Naive thymus-derived CD4-positive, alpha-beta T cell (primary cell): ENCODE data around the gene DUSP14. TPM values are rescaled to one million over a fixed set of nuclear protein-coding genes. Genes with fewer than 3 reads are reported as not detected.

ENCODE experiments used
- ATAC-seq: fragments of 150-1000 bp; cut with Tn5 transposase; 2 replicates; pipeline ENCODE4 v1.10.0; 2021; ENCODE audit warnings: mild to moderate bottlenecking, moderate library complexity
- CTCF ChIA-PET: fragments of 350-600 bp; sonication (Branson Sonifier 250); formaldehyde crosslinking; loops from one replicate; lab custom pipeline; 2021; ENCODE audit warnings: antibody characterized with exemption; lab: Charles Lee
- POLR2A ChIA-PET: fragments of 350-600 bp; sonication (Branson Sonifier 250); formaldehyde crosslinking; loops from one replicate; lab custom pipeline; 2021; ENCODE audit warnings: antibody characterized with exemption, inconsistent platforms; lab: Charles Lee
- DNase-seq, 9 donors: peaks; one replicate each; pipeline versions ENCODE4 v3.0.0 to v3.0.0-alpha.2; 2020 to 2022; ENCODE audit warnings: mixed read lengths in 1 of 9
- H3K27ac ChIP-seq: one replicate; pipeline ENCODE4 v1.7.0; 2013; ENCODE audit warnings: mild to moderate bottlenecking, low read depth, low read length, moderate library complexity
- H3K27me3 ChIP-seq, 2 donors: one replicate each; pipeline ENCODE4 v1.7.0; 2013; ENCODE audit warnings: low read length in 2 of 2, mild to moderate bottlenecking in 2 of 2, moderate library complexity in 2 of 2; ENCODE audit not compliant: control insufficient read depth in 2 of 2, insufficient read depth in 2 of 2
- H3K36me3 ChIP-seq, 3 experiments: 1 replicate in 2 of 3; 2 replicates in 1 of 3; pipeline ENCODE4 v1.7.0; 2013; ENCODE audit warnings: low read length in 3 of 3, mild to moderate bottlenecking in 3 of 3, moderate library complexity in 1 of 3; ENCODE audit not compliant: insufficient read depth in 3 of 3, control insufficient read depth in 2 of 3
- H3K4me1 ChIP-seq, 2 donors: one replicate each; pipeline ENCODE4 v1.7.0; 2013; ENCODE audit warnings: low read length in 2 of 2, mild to moderate bottlenecking in 2 of 2, moderate library complexity in 1 of 2; ENCODE audit not compliant: control insufficient read depth in 2 of 2, insufficient read depth in 2 of 2
- H3K4me3 ChIP-seq: 2 replicates; pipeline ENCODE4 v1.7.0; 2013; ENCODE audit warnings: mild to moderate bottlenecking, low read length
- H3K9me3 ChIP-seq, 3 experiments: 1 replicate in 2 of 3; 2 replicates in 1 of 3; pipeline ENCODE4 v1.7.0; 2013; ENCODE audit warnings: low read length in 3 of 3; ENCODE audit not compliant: control insufficient read depth in 2 of 3
- H3K27ac Mint-ChIP-seq, 9 donors: one replicate each; pipeline ENCODE4 v1.8.0; 2020 to 2022; ENCODE audit warnings: mixed read lengths in 9 of 9, mild to moderate bottlenecking in 8 of 9, moderate library complexity in 5 of 9, inconsistent platforms in 2 of 9
- H3K27me3 Mint-ChIP-seq, 5 donors: one replicate each; pipeline ENCODE4 v1.8.0; 2021 to 2022; ENCODE audit warnings: mixed read lengths in 5 of 5, mild to moderate bottlenecking in 1 of 5
- H3K36me3 Mint-ChIP-seq, 5 donors: one replicate each; pipeline ENCODE4 v1.8.0; 2020 to 2022; ENCODE audit warnings: mixed read lengths in 5 of 5, mild to moderate bottlenecking in 3 of 5, inconsistent platforms in 1 of 5
- H3K4me1 Mint-ChIP-seq, 7 donors: one replicate each; pipeline ENCODE4 v1.8.0; 2020 to 2022; ENCODE audit warnings: mixed read lengths in 7 of 7, mild to moderate bottlenecking in 3 of 7, inconsistent platforms in 1 of 7
- H3K4me3 Mint-ChIP-seq, 10 donors: one replicate each; pipeline ENCODE4 v1.8.0; 2020 to 2022; ENCODE audit warnings: mild to moderate bottlenecking in 10 of 10, mixed read lengths in 10 of 10, moderate library complexity in 6 of 10, inconsistent platforms in 2 of 10
- H3K9me3 Mint-ChIP-seq, 11 donors: one replicate each; pipeline ENCODE4 v1.8.0; 2020 to 2022; ENCODE audit warnings: mixed read lengths in 11 of 11, mild to moderate bottlenecking in 4 of 11, inconsistent platforms in 1 of 11, moderate library complexity in 1 of 11
- intact Hi-C, 2 donors: fragments of 100-400 bp; cut with micrococcal nuclease; formaldehyde crosslinking; loops; one replicate each; pipeline ENCODE4 v1.15.1; 2023
- polyA plus RNA-seq, 2 donors: library from polyadenylated mRNA; unstranded; fragments of 300-500 nt; fragmentation: Illumina TruSeq; gene quantifications; one replicate each; pipeline ENCODE4 v1.2.3, GENCODE V29; 2021
- total RNA-seq, 6 experiments: library from RNA in 5 of 6; stranded (reverse) in 5 of 6; gene quantifications; 1 replicate in 5 of 6; 2 replicates in 1 of 6; pipeline ENCODE4 v1.2.3 and lab custom pipeline; 2021 to 2026

DUSP14 gene
- total and polyA plus RNA-seq, 7 experiments from 2014 or later = 4.3 to 13.1 (median 9.5) TPM

DNA sequence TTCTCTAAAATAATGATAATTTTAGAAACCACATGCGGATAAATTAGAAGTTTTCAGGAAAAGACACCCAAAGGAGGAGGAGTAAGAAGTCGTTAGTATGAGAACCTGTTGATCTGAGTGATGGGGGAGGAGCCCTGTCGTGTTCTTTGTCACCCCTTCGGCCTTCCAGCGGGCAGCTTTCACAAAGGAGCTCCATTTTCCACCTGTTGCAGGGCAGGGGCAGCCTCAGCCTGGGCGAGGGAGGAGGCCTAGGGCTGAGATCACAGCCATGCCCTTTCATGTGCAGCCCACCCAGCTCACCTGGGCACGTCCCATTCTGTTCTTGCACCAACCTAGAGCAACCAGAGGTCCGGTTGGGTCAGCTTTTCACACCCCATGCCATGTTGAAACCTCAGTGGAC, 5.3 kb downstream of the DUSP14 start:
- Mint-ChIP-seq H3K9me3 (peaks cover 0 to 2% (median 0%) of the 10 kb centered on the region in 11 donors), H3K27me3 (no peaks in the 10 kb centered on the region)
- ATAC-seq = no peak

DNA sequence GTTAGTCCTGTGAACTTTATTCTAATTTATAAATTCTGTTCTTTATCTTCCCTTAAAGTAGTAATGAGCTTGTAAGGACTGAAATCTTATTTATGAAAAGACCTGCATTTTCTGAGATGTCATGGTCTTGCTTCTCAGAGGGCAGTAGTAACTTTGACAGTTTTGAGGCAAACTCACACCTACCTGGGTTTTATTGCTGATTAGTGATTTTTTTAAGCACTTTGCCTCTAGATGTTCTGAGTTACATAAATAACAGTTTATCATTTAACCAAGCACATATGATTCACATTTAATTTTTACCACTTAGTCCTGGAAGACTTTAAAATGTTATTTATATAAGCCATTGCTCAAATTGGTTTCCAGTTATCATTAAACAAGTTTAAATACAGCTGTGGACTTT, 10.7 kb downstream of the DUSP14 start:
- no peaks in the 10 kb centered on the region for H3K9me3 Mint-ChIP-seq
- H3K4me1 ChIP-seq = no peaks in the 10 kb centered on the region
- H3K27me3 ChIP-seq = no peaks in the 10 kb centered on the region
- intact Hi-C loops = no loop called here
- ATAC-seq (no peak), DNase-seq (no peak)
- H3K4me1 Mint-ChIP-seq = peaks cover 0 to 5% (median 0%) of the 10 kb centered on the region in 7 donors
- no peak overlapping the region for H3K4me3 Mint-ChIP-seq
- H3K27me3 Mint-ChIP-seq = no peaks in the 10 kb centered on the region
- H3K27ac Mint-ChIP-seq = no peak overlapping the region
- ChIA-PET POLR2A (no interaction called here), CTCF (interaction anchor here (0.7 kb wide), 1 partner anchor 1782 kb away, joined by 3 read pairs; no protein-coding TSS in a partner anchor)
- no peaks in the 10 kb centered on the region for H3K9me3 ChIP-seq
- no peaks in the 10 kb centered on the region for H3K36me3 ChIP-seq
- H3K27ac ChIP-seq = no peak overlapping the region
- H3K36me3 Mint-ChIP-seq = no peaks in the 10 kb centered on the region
- H3K4me3 ChIP-seq = no peak overlapping the region

More for the DNA sequence above, 5.3 kb downstream of the DUSP14 start:
- POLR2A ChIA-PET = no interaction called here
- Histone ChIP-seq H3K27ac (no peak overlapping the region), H3K27me3 (no peaks in the 10 kb centered on the region), H3K36me3 (no peaks in the 10 kb centered on the region), H3K9me3 (no peaks in the 10 kb centered on the region), H3K4me3 (no peak overlapping the region), H3K4me1 (peaks cover 9 to 11% of the 10 kb centered on the region in 2 donors)
- CTCF ChIA-PET = interaction anchor here (0.6 kb wide), 1 partner anchor 31 kb away, joined by 3 read pairs; no protein-coding TSS in a partner anchor
- Mint-ChIP-seq H3K4me1 (peaks cover 13 to 24% (median 16%) of the 10 kb centered on the region in 7 donors), H3K36me3 (no peaks in the 10 kb centered on the region), H3K4me3 (no peak overlapping the region), H3K27ac (no peak overlapping the region)
- DNase-seq = no peak
- intact Hi-C loops = loop anchor here (5.0 kb wide), 2 partner anchors 112 to 138 kb away; partner anchors contain the start of gene SYNRG (in 1 of the 2)

DNA sequence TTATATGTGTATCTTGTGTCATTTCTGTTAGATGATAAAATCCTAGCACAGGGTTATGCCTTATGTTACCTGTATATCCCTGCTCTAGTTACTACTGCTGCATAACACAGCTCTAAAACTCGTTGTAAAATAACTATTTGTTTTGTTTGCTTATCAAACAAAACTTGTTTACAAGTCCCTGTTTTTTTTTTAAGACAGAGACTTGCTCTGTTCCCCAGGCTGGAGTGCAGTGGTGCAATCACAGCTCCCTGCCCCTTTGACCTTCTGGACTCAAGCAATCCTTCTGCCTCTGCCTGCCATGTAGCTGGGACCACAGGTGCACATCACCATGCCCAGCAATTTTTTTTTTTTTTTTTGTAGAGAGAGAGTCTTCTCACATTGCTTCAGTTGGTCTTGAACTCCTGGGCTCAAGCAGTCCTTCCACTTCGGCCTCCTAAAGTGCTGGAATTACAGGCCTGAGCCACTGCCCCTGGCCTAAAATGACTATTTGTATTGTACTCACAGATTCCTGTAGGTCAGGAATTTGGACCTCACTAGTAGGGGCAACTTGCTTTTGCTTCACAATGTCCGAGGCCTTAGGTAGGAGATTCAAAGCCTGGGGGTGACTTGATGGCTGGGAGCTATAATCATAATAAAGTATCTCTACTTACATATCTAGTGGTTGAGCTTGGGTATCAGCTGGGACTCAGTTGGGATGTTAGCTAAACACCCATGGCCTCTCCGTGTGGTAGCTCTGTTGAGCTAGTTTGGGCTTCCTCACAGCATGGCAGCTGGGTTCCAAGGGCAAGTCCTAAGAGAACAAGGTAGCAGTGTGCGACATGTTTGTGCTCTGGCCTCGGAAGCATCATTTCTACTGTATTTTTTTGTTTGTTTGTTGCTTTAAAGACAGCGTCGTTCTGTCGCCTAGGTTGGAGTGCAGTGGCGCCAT, 12.6 kb downstream of the DUSP14 start:
- Histone ChIP-seq H3K27ac (no peak overlapping the region), H3K4me3 (no peak overlapping the region), H3K9me3 (no peaks in the 10 kb centered on the region), H3K4me1 (no peaks in the 10 kb centered on the region), H3K36me3 (no peaks in the 10 kb centered on the region), H3K27me3 (no peaks in the 10 kb centered on the region)
- ATAC-seq (no peak), DNase-seq (no peak)
- Mint-ChIP-seq H3K4me1 (peaks cover 0 to 13% (median 4%) of the 10 kb centered on the region in 7 donors), H3K27me3 (no peaks in the 10 kb centered on the region), H3K9me3 (no peaks in the 10 kb centered on the region), H3K4me3 (no peak overlapping the region), H3K36me3 (no peaks in the 10 kb centered on the region), H3K27ac (no peak overlapping the region)
- POLR2A ChIA-PET = no interaction called here
- CTCF ChIA-PET = no interaction called here
- intact Hi-C loops = no loop called here

DNA sequence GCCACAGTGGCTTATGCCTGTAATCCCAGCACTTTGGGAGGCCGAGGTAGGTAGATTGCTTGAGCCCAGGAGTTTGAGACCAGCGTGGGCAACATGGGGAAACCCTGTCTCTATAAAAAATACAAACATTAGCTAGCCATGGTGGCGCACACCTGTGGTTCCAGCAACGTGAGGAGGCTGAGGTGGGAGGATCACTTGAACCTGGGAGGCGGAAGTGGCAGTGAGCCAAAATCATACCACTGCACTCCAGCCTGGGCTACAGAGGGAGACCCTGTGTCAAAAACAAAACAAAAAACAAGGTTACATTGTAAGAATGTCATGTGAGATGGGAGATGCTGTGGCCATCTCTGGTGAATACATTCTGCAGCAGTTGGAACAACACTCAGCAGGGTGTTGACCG, 13.5 kb downstream of the DUSP14 start:
- H3K36me3 ChIP-seq = no peaks in the 10 kb centered on the region
- ChIA-PET CTCF (no interaction called here), POLR2A (no interaction called here)
- H3K4me3 ChIP-seq = no peak overlapping the region
- H3K9me3 ChIP-seq = no peaks in the 10 kb centered on the region
- ATAC-seq (no peak), DNase-seq (no peak)
- Mint-ChIP-seq H3K36me3 (no peaks in the 10 kb centered on the region), H3K4me1 (peaks cover 0 to 13% (median 4%) of the 10 kb centered on the region in 7 donors), H3K9me3 (no peaks in the 10 kb centered on the region), H3K27ac (peak overlapping the region in 2 of 9 donors; percentile 37 to 77), H3K27me3 (no peaks in the 10 kb centered on the region), H3K4me3 (no peak overlapping the region)
- no peak overlapping the region for H3K27ac ChIP-seq
- no peaks in the 10 kb centered on the region for H3K4me1 ChIP-seq
- no peaks in the 10 kb centered on the region for H3K27me3 ChIP-seq
- intact Hi-C loops = no loop called here

- ChIA-PET CTCF (interaction anchor here (1.6 kb wide), 1 partner anchor 14 kb away, joined by 4 read pairs; no protein-coding TSS in a partner anchor), POLR2A (no interaction called here)
- Histone ChIP-seq H3K4me3 (no peak overlapping the region), H3K27me3 (no peaks in the 10 kb centered on the region), H3K4me1 (peaks cover 0 to 3% of the 10 kb centered on the region in 2 donors), H3K27ac (no peak overlapping the region), H3K9me3 (no peaks in the 10 kb centered on the region), H3K36me3 (no peaks in the 10 kb centered on the region)
- Mint-ChIP-seq H3K9me3 (no peaks in the 10 kb centered on the region), H3K36me3 (no peaks in the 10 kb centered on the region), H3K27ac (no peak overlapping the region), H3K4me3 (no peak overlapping the region), H3K27me3 (no peaks in the 10 kb centered on the region), H3K4me1 (peaks cover 4 to 15% (median 11%) of the 10 kb centered on the region in 7 donors)
- ATAC-seq = no peak
- DNase-seq = no peak
- intact Hi-C loops = no loop called here
These were observed 15.6 kb downstream of the DUSP14 start for GRCh38 chr17:37505333-37505732.

- H3K9me3 Mint-ChIP-seq = no peaks in the 10 kb centered on the region
- ChIA-PET CTCF (interaction anchor here (0.7 kb wide), 1 partner anchor 819 kb away, joined by 3 read pairs; no protein-coding TSS in a partner anchor), POLR2A (no interaction called here)
- no peak overlapping the region for H3K4me3 ChIP-seq
- intact Hi-C loops = loop anchor here in 1 of 2 donors (2.0 kb wide), 1 partner anchor 16 kb away; no protein-coding TSS in a partner anchor
- no peaks in the 10 kb centered on the region for H3K9me3 ChIP-seq
- H3K36me3 ChIP-seq = no peaks in the 10 kb centered on the region
- ATAC-seq (peak; percentile 50), DNase-seq (peak in 1 of 9 donors; percentile 10)
- H3K36me3 Mint-ChIP-seq = no peaks in the 10 kb centered on the region
- no peak overlapping the region for H3K4me3 Mint-ChIP-seq
- peak overlapping the region in 2 of 9 donors; percentile 31 to 74 for H3K27ac Mint-ChIP-seq
- peaks cover 0 to 6% of the 10 kb centered on the region in 2 donors for H3K4me1 ChIP-seq
- H3K27me3 ChIP-seq = no peaks in the 10 kb centered on the region
- H3K4me1 Mint-ChIP-seq = peaks cover 12 to 23% (median 18%) of the 10 kb centered on the region in 7 donors
- no peaks in the 10 kb centered on the region for H3K27me3 Mint-ChIP-seq
- no peak overlapping the region for H3K27ac ChIP-seq
These were observed 17.0 kb downstream of the DUSP14 start for GRCh38 chr17:37506678-37507077.
